ENCODE data around the gene BEND7.
A peak's percentile ranks its signal among the peaks of the same experiment; 100 is the strongest.

BEND7 gene

DNA sequence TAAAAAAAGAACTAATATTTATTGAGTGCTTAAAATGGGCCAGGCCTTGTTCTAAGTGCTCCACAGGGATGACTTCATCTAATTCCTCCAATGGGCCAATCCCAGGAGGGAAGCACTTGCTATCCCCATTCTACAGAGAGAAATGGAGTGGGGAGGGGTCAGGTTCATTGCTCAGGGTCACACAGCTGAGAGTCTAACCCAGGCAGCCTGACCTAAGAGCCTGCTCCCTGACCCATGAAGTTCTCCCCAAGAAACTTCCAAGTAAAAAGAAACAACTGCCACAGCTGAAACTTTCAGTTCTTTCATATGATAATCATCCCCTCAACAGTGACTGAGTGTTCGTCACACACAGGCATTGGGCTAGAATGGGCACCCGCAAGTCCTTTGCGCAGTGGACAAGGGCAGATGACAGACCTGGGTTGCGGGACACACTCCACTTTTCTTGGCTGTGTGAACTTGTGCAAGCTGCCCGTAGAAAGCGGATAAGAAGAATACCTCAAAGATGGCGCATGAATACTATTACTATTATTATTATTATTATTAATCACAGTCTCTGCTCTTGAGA, 39.7 kb downstream of the BEND7 start:
- Histone ChIP-seq H3K4me2 (ENCODE audit: low read length) (no peak overlapping the region), H3K27ac (ENCODE audit: low read depth, low read length) (no peak overlapping the region), H3K9me3 (ENCODE audit: control insufficient read depth, insufficient read depth, low read length) (no peaks in the 10 kb centered on the region), H3K79me2 (ENCODE audit: control insufficient read depth, low read length) (no peaks in the 10 kb centered on the region), H3K27me3 (ENCODE audit: control insufficient read depth, low read length) (peaks cover 6% of the 10 kb centered on the region; the same call in 1 of the 2 replicates), H3K9me2 (replicated peaks; ENCODE audit: control insufficient read depth, low read length) (no peaks in the 10 kb centered on the region), H4K20me1 (ENCODE audit: control insufficient read depth, insufficient read depth, low read depth, low read length) (no peaks in the 10 kb centered on the region), H3K4me3 (ENCODE audit: low read length) (no peak overlapping the region), H3K4me1 (ENCODE audit: control insufficient read depth, low read length) (peaks cover 3% of the 10 kb centered on the region), H3K36me3 (ENCODE audit: control insufficient read depth, low read length) (no peaks in the 10 kb centered on the region), H3F3A (ENCODE audit: control insufficient read depth, insufficient read depth) (no peaks in the 10 kb centered on the region)
- TF ChIP-seq, protein P1, sequence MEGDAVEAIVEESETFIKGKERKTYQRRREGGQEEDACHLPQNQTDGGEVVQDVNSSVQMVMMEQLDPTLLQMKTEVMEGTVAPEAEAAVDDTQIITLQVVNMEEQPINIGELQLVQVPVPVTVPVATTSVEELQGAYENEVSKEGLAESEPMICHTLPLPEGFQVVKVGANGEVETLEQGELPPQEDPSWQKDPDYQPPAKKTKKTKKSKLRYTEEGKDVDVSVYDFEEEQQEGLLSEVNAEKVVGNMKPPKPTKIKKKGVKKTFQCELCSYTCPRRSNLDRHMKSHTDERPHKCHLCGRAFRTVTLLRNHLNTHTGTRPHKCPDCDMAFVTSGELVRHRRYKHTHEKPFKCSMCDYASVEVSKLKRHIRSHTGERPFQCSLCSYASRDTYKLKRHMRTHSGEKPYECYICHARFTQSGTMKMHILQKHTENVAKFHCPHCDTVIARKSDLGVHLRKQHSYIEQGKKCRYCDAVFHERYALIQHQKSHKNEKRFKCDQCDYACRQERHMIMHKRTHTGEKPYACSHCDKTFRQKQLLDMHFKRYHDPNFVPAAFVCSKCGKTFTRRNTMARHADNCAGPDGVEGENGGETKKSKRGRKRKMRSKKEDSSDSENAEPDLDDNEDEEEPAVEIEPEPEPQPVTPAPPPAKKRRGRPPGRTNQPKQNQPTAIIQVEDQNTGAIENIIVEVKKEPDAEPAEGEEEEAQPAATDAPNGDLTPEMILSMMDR (IDR thresholded peaks at IDR 0.05; ENCODE audit: low read depth, low read length, poor library complexity, severe bottlenecking), result no peak
- TF ChIP-seq EZH2phosphoT487 (IDR thresholded peaks at IDR 0.05; ENCODE audit: borderline replicate concordance, low read length), result no peak

DNA sequence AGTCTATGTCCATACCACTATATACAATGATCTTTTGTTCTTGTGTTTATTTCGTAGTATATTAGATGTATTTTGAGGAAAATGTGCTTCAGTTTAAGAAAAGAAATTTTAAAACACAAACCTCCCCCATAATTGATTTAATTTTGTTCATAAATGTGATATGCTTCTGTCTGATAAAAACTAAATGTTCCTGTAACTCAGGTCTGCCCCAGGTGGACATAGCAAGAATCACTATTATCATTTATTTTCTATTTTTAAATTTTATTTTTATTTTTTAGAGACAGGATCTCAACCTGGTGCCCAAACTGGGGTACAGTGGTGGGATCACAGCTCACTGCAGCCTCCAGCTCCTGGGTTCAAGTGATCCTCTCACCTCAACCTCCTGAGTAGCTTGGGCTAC, 43.2 kb downstream of the BEND7 start:
- Histone ChIP-seq H3K36me3 (ENCODE audit: control insufficient read depth, low read length) (no peaks in the 10 kb centered on the region), H3K27me3 (ENCODE audit: control insufficient read depth, low read length) (peaks cover 11% of the 10 kb centered on the region; the same call in 1 of the 2 replicates), H3F3A (ENCODE audit: control insufficient read depth, insufficient read depth) (no peaks in the 10 kb centered on the region), H3K9me3 (ENCODE audit: control insufficient read depth, insufficient read depth, low read length) (no peaks in the 10 kb centered on the region), H3K79me2 (ENCODE audit: control insufficient read depth, low read length) (no peaks in the 10 kb centered on the region), H3K4me3 (ENCODE audit: low read length) (no peak overlapping the region), H3K9me2 (replicated peaks; ENCODE audit: control insufficient read depth, low read length) (no peaks in the 10 kb centered on the region), H4K20me1 (ENCODE audit: control insufficient read depth, insufficient read depth, low read depth, low read length) (no peaks in the 10 kb centered on the region), H3K4me1 (ENCODE audit: control insufficient read depth, low read length) (peaks cover 16% of the 10 kb centered on the region), H3K4me2 (ENCODE audit: low read length) (no peak overlapping the region), H3K27ac (ENCODE audit: low read depth, low read length) (no peak overlapping the region)
- no peak for TF ChIP-seq EZH2phosphoT487 (IDR thresholded peaks at IDR 0.05; ENCODE audit: borderline replicate concordance, low read length)
- TF ChIP-seq, protein P1 (IDR thresholded peaks at IDR 0.05; ENCODE audit: low read depth, low read length, poor library complexity, severe bottlenecking), result no peak

DNA sequence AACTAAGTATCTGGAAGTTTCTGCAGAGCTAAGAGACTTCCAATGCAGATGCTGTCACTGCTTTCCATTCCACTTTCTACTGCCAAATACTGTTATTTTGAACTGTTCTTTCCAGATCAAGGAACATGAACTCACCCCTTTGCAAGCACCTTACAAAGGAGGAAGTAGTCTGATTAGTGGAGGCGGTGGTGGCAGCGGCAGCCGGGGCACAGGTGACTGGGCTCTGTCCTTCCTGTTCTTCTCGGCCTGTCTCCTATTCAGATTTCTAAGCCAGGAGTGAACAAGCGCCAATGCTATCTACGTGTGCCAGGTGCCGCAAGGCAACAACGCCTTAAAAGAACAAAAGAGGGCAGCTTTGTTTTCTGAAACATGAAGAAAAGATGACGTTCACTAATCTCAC, 44.9 kb downstream of the BEND7 start:
- Histone ChIP-seq H3K36me3 (ENCODE audit: control insufficient read depth, low read length) (no peaks in the 10 kb centered on the region), H3K4me2 (ENCODE audit: low read length) (0 out of 2 replicates have a peak overlapping the region, but pooled peaks have one; percentile 3), H3K27me3 (ENCODE audit: control insufficient read depth, low read length) (peaks cover 11% of the 10 kb centered on the region; the same call in 1 of the 2 replicates), H4K20me1 (ENCODE audit: control insufficient read depth, insufficient read depth, low read depth, low read length) (no peaks in the 10 kb centered on the region), H3K9me2 (replicated peaks; ENCODE audit: control insufficient read depth, low read length) (no peaks in the 10 kb centered on the region), H3K4me1 (ENCODE audit: control insufficient read depth, low read length) (peaks cover 16% of the 10 kb centered on the region), H3K9me3 (ENCODE audit: control insufficient read depth, insufficient read depth, low read length) (no peaks in the 10 kb centered on the region), H3F3A (ENCODE audit: control insufficient read depth, insufficient read depth) (no peaks in the 10 kb centered on the region), H3K4me3 (ENCODE audit: low read length) (no peak overlapping the region), H3K79me2 (ENCODE audit: control insufficient read depth, low read length) (no peaks in the 10 kb centered on the region), H3K27ac (ENCODE audit: low read depth, low read length) (no peak overlapping the region)
- no peak for TF ChIP-seq EZH2phosphoT487 (IDR thresholded peaks at IDR 0.05; ENCODE audit: borderline replicate concordance, low read length)
- TF ChIP-seq, protein P1 (IDR thresholded peaks at IDR 0.05; ENCODE audit: low read depth, low read length, poor library complexity, severe bottlenecking), result no peak
